Stimulated activated CD4-positive, alpha-beta T cell treated with anti-CD3 and anti-CD28 coated beads, Interleukin-4, amount 100 ng/mL, for 1 hour (primary cell): ENCODE results near the gene C1orf116.

Experiments used
- DNase-seq: peaks from one replicate; pipeline ENCODE4 v3.0.0-alpha.2; 2020

The C1orf116 gene

GRCh38 chr1:207032528-207033017, at the start of gene C1orf116:
C1orf116 (minus strand) TSS chr1:207032756; CDS start chr1:207027598, 5,158 bp downstream.
- DNase-seq, result no peak

GRCh38 chr1:207081806-207082205, 49.2 kb upstream of the C1orf116 start:
- DNase-seq, result no peak

GRCh38 chr1:207081088-207081487, 48.5 kb upstream of the C1orf116 start:
- DNase-seq, result no peak

GRCh38 chr1:207079706-207080241, 47.2 kb upstream of the C1orf116 start:
- DNase-seq, result no peak

- no peak for DNase-seq
These were observed 46.1 kb upstream of the C1orf116 start for GRCh38 chr1:207078578-207079132.

GRCh38 chr1:207077470-207078377, 45.2 kb upstream of the C1orf116 start:
- DNase-seq, result peak; percentile 32

GRCh38 chr1:207077012-207077411, 44.5 kb upstream of the C1orf116 start:
- DNase-seq, result no peak

- no peak for DNase-seq
These were observed 43.8 kb upstream of the C1orf116 start for GRCh38 chr1:207076181-207076955.

GRCh38 chr1:207073906-207074820, 41.6 kb upstream of the C1orf116 start:
- DNase-seq, result no peak

GRCh38 chr1:207072233-207072632, 39.7 kb upstream of the C1orf116 start:
- no peak for DNase-seq

- DNase-seq, result no peak
These were observed 38.9 kb upstream of the C1orf116 start for GRCh38 chr1:207071426-207071825.

- no peak for DNase-seq
These were observed 38.3 kb upstream of the C1orf116 start for GRCh38 chr1:207070811-207071210.

GRCh38 chr1:207069858-207070506, 37.4 kb upstream of the C1orf116 start:
- DNase-seq, result no peak

- no peak for DNase-seq
These were observed 36.5 kb upstream of the C1orf116 start for GRCh38 chr1:207069061-207069460.

- DNase-seq, result no peak
These were observed 35.1 kb upstream of the C1orf116 start for GRCh38 chr1:207067665-207068064.

- DNase-seq, result no peak
These were observed 34.6 kb upstream of the C1orf116 start for GRCh38 chr1:207067185-207067584.

- DNase-seq, result no peak
These were observed 32.0 kb upstream of the C1orf116 start for GRCh38 chr1:207064561-207064960.

- no peak for DNase-seq
These were observed 30.5 kb upstream of the C1orf116 start for GRCh38 chr1:207063014-207063413.

- DNase-seq, result no peak
These were observed 29.5 kb upstream of the C1orf116 start for GRCh38 chr1:207062058-207062457.

- DNase-seq, result no peak
These were observed 28.0 kb upstream of the C1orf116 start for GRCh38 chr1:207060596-207060995.

GRCh38 chr1:207059881-207060280, 27.3 kb upstream of the C1orf116 start:
- no peak for DNase-seq
